C4-2B (cell line): Measurements from ENCODE around the gene SLC4A11.

Experiments used
- H3K27ac ChIP-seq: fragments of 450-650 bp; 2 replicates; pipeline ENCODE4 v1.5.1; 2017
- CTCF ChIP-seq: fragments of 450-650 bp; conservative IDR thresholded peaks from 2 replicates; pipeline ENCODE4 v1.5.1; 2017; ENCODE audit warnings: mild to moderate bottlenecking
- ZFX ChIP-seq: fragments of 450-650 bp; IDR thresholded peaks from 2 replicates; pipeline ENCODE4 v1.6.1; 2017

Gene SLC4A11

DNA sequence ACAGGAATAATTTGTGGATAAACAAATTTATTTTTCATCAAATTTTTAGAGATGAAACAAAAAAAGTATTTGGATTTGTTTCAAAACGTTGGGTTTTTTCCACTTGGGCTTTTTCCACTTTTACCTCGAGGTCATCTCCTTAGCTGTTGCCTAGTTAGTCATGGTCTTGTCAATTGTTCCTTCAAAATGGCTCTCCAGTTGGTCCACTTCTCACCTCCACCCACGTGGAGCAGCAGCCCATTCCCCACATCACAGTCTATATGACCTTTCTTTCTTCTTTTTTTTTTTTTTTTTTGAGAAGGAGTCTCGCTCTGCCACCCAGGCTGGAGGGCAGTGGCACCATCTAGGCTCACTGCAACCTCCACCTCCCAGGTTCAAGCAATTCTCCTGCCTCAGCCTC is 6.7 kb upstream of the SLC4A11 start:
- H3K27ac ChIP-seq, result no peak overlapping the region
- TF ChIP-seq CTCF (no peak), ZFX (no peak)

GRCh38 chr20:3245156-3245555 is 6.2 kb upstream of the SLC4A11 start:
- H3K27ac ChIP-seq, result no peak overlapping the region
- TF ChIP-seq ZFX (no peak), CTCF (no peak)

DNA sequence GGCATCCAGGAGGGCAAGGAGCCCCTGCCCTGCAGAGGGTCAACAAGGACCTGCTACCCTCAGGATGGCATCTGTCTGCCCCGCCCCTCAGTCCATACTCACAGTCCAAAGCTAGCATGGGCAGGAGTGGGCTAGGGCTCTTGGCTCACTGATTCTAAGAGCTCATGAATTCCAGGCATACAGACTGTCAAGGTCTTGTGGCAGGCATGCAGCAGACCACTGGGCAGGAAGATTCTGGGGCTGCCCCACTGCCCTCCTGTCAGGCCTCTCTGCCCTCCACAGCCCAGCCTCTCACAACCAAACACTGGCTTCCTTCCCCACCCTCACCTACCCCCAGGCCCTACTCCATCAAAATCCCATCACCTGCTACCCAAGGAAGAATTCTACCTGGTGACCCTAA is 5.6 kb upstream of the SLC4A11 start:
- no peak for TF ChIP-seq CTCF
- no peak for TF ChIP-seq ZFX

DNA sequence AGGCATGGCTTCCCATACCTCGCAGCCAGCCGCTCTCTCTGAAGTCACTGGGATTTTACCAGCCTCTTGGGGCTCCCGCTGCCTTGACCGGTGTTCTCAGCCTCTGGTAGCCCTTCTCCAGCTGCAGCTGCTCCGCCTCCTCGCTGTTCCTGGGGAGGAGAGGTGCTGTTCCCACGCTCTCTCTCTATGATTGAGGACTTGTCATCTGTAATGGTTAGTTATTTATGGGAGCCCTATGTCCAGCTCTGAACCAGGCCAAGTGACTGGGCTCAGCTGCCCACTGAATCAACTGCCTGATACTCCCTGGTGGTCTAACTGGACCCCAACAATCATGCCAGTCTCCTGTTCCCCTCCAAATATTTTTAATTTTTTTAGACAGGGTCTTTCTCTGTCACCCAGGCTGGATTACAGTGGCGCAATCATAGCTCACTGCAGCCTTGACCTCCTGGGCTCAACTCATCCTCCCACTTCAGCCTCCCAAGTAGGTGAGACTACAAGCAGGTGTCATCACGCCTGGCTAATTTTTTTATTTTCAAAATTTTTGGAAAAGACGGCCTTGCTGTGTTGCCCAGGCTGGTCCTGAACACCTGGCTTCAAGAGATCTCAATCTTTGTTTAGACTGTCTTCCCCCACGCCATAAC is 4.8 kb upstream of the SLC4A11 start:
- H3K27ac ChIP-seq, result no peak overlapping the region
- no peak for TF ChIP-seq ZFX
- TF ChIP-seq CTCF, result no peak

More for the DNA sequence above, 5.6 kb upstream of the SLC4A11 start:
- H3K27ac ChIP-seq, result no peak overlapping the region

DNA sequence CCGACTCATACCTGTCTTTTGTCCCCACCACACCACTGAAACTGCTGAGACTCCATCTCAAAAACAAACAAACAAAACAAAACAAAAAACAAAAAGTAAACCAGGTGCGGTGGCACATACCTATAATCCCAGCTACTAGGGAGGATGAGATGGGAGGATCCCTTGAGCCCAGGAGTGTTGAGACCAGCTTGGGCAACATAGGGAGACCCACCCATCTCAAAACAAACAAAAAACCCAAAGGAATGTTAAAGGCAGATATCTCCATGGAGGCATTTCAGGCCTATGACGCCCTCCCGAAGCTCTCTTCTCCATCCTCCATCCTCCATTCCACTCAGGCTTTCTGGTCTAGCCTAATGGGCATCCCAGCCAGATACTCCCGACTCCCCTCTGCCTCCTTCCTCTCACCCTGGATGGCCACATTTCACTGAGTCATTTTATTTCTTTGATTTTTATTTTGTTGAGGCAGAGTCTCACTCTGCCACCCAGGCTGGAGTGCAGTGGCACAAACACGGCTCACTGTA is 3.2 kb upstream of the SLC4A11 start:
- TF ChIP-seq ZFX (no peak), CTCF (no peak)
- H3K27ac ChIP-seq, result no peak overlapping the region

DNA sequence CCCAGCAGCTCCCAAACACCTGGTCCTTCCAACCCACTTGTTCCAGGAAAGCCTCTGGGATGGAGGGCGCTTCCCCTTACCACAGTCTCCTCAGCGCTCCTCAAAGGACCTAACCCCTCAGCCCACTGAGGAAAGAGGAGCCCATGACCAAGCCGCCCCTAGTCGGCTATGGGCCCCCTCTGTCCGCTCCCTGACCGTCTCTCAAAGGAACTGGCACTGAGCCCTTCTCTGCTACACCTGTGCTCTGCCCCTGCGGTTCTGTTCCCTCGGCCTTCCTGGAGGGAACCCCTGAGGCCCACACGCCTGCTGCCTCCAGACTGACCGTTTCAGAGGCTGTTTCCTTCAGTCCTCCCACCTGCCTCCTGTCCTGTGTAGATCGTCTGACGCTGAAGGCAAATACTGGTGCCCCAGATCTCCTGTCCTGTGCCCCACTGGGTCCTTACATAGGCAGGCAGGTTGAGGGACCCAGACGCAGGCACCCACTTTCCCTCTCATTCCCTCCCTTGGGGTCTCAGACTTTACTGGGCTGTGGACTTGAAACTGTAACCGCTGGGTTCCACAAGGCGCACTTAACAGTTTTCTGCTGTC is 1.9 kb upstream of the SLC4A11 start:
- H3K27ac ChIP-seq, result no peak overlapping the region
- no peak for TF ChIP-seq ZFX
- no peak for TF ChIP-seq CTCF
